IPS-NIHi7 (cell line): ENCODE measurements around the gene HYPK.
A peak's percentile ranks its signal among the peaks of the same experiment; 100 is the strongest.
"Not testable (repeated sequence)": the region's sequence is repeated elsewhere in the genome, so short reads cannot be mapped to it uniquely, and the experiment has no call there.

Experiments used
- DNase-seq: peaks from one replicate; pipeline ENCODE4 v3.0.0; 2012; ENCODE audit warnings: mixed read lengths; ENCODE audit errors: extremely low spot score

Gene HYPK

GRCh38 chr15:43795997-43796396 is 4.4 kb upstream of the HYPK start:
- DNase-seq = no peak

GRCh38 chr15:43796566-43796965 is 3.8 kb upstream of the HYPK start:
- no peak for DNase-seq

- DNase-seq = no peak
Measured at GRCh38 chr15:43799209-43799944, 1.0 kb upstream of the HYPK start.

GRCh38 chr15:43799945-43800285 is 484 bp upstream of the HYPK start, which contains the start of gene SERINC4:
Gene SERINC4, minus strand, starts transcription at chr15:43800220. Its CDS starts 234 bp downstream, at chr15:43799986.
- DNase-seq = no peak

DNA sequence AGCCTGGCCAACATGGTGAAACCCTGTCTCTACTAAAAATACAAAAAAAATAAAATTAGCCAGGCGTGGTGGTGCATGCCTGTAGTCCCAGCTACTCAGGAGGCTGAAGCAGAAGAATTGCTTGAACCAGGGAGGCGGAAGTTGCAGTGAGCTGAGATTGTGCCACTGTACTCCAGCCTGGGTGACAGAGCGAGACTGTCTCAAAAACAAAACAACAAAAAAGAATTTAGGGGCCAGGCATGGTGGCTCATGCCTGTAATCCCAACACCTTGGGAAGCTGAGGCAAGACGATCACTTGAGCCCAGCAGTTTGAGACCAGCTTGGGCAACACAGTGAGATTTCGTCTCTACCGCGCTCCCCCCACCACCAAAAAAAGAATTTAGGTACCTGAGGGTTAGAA is 2.3 kb downstream of the HYPK start:
- DNase-seq = not testable (repeated sequence)

DNA sequence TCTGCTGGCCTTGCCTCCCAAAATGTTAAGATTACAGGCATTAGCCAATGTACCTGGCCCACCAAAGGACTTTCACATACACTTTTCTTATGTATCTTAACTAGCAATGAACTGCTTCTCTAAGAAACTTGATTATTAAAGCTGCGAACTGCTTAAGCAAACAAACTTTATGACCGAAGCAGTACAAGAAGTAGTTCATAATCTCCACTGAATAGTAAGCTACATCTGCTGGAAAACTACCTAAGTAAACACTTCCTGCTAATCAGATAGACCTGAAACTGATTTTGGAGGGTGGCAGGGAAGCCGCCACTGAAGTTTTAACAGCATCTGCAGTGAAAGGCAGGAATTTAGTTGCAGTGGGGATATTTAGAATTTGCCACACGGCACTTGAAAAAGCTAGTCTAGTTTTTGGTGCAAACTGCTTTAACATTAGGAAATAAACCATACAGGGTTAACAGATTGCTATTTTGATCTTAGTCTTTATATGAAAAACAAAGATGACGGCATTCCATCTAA is 8.1 kb downstream of the HYPK start:
- no peak for DNase-seq

- DNase-seq = no peak
Measured at GRCh38 chr15:43808960-43809678, 8.7 kb downstream of the HYPK start.

- DNase-seq = not testable (repeated sequence)
Measured at GRCh38 chr15:43815064-43815463, 14.7 kb downstream of the HYPK start.

GRCh38 chr15:43821505-43821904 is 21.1 kb downstream of the HYPK start:
- no peak for DNase-seq

- DNase-seq = peak; percentile 96
Measured at GRCh38 chr15:43824302-43825246, 24.2 kb downstream of the HYPK start, which contains the start of gene MFAP1. Gene MFAP1, minus strand, starts transcription at chr15:43824690. Its CDS starts 121 bp downstream, at chr15:43824569.

DNA sequence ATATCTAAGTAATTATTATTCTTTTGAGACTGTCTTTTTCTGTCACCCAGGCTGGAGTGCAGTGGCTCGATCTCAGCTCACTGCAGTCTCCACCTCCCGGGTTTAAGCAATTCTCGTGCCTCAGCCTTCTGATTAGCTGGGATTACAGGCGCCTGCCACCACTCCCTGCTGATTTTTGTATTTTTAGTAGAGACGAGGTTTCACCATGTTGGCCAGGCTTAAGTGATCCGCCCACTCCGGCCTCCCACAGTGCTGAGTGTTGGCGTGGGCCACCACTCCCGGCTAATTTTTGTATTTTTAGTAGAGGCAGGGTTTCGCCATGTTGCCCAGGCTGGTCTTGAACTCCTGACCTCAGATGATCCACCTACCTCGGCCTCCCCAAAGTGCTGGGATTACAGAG is 24.9 kb downstream of the HYPK start:
- DNase-seq = not testable (repeated sequence)

DNA sequence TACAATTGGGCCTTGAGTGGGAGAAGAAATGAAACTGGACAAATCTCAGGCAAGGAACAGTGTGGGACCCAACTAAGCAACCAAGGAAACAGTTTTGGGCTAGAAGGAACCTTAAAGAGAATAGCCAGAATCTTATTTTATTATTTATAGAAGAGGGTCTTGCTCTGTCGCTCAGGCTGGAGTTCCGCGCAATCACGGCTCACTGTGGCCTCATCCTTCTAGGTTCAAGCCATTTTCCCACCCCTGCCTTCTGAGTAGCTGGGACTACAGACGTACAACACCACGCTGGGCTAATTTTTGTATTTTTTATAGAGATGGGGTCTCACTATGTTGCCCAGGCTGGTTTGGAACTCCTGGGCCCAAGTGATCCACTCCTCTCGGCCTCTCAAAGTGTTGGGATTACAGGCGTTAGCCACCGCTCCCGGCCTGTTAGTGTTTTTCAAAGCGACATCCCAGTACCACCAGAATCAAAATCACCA is 25.7 kb downstream of the HYPK start:
- no peak for DNase-seq

DNA sequence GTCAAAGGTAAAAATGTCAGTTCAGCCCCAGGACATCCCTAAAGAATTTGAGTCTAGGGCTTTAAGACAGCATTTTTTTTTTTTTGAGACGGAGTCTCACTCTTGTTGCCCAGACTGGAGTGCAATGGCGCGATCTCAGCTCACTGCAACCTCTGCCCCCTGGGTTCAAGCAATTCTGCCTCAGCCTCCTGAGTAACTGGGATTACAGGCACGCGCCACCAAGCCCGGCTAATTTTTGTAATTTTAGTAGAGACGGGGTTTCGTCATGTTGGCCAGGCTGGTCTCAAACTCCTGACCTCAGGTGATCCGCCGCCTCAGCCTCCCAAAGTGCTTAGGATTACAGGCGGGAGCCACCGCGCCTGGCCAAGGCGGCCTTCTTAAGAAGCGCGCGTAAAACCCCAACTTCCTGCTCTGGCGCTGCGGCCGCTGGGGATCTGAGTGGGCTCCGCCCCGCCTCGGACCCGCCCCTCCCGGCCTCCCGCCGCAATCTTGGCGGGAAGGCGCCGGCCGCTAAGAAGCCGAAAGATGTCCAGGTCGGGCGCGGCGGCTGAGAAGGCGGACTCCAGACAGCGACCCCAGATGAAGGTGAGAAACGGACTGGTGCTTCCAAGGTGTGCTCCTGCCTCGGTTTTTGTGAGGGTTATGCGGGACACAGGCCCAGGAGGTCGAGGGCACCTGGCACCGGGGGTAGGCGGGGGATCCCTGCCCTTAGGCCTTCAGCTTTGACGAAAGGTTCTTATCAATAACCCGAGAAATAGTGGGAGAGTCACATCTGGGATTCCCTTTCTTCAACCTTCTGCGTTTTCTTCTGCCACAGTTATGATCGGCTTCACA is 26.3 kb downstream of the HYPK start, which contains the start of gene WDR76:
Gene WDR76 (plus strand): TSS at position 495 of the 834 bp plus-strand sequence. CDS start 31 bp downstream, at position 526.
- peak; percentile 91 for DNase-seq

DNA sequence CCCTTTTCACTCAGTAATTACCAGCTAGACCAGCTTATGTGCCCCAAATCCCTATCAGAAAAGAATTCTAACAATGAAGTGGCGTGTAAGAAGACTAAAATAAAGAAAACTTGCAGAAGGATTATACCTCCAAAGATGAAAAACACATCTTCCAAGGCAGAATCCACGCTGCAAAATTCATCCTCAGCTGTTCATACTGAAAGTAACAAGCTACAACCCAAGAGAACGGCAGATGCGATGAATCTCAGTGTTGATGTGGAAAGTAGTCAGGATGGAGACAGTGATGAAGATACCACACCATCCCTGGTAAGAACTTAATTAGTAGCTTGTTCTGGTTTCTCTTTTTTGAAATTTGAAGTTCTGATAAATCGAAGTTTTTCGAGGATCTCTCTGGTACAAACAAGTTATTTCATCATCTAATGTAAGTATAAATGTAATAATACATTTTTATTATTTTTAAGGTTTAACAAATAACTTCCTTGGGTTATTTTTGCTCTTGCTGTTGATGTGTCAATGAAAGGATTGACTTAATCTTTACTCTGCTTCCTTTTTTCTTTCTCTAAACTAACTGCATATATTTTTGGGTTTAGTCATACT is 27.8 kb downstream of the HYPK start:
- DNase-seq = no peak

DNA sequence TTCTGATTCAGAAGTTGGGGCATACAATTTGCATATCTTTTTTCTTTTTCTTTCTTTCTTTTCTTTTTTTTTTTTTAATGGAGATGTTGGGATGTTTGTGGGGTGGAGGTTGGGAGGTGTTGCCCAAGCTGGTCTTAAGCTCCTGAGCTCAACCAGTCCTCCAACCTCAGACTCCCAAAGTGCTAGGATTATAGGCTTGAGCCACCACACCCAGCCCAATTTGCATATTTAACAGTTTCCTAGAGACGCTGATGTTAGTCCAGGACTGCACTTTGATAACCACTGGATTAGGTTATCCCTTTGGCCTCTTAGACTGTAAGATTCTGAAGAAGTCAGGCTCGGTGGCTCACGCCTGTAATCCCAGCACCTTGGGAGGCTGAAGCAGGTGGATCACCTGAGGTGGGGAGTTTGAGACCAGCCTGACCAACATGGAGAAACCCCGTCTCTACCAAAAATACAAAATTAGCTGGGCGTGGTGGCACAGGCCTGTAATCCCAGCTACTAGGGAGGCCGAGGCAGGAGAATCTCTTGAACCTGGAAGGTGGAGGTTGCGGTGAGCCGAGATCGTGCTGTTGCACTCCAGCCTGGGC is 29.6 kb downstream of the HYPK start:
- not testable (repeated sequence) for DNase-seq

DNA sequence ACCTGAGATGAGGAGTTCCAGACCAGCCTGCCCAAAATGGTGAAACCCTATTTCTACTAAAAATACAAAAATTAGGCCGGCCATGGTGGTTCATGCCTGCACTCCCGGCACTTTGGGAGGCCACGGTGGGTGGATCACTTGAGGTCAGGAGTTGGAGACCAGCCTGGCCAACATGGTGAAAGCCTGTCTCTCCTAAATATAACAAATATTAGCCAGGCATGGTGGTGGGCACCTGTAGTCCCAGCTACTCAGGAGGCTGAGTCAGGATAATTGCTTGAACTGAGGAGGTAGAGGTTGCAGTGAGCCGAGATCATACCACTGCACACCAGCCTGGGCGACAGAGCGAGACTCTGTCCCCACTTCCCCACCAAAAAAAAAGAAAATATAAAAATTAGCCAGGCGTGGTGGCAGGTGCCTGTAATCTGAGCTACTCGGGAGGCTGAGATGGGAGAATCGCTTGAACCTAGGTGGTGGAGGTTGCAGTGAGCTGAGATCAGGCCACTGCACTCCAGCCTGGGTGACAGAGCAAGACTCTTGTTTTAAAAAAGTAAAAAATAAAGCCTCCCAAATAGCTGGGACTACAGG is 30.4 kb downstream of the HYPK start:
- not testable (repeated sequence) for DNase-seq

- DNase-seq = not testable (repeated sequence)
Measured at GRCh38 chr15:43831519-43832052, 31.2 kb downstream of the HYPK start.

DNA sequence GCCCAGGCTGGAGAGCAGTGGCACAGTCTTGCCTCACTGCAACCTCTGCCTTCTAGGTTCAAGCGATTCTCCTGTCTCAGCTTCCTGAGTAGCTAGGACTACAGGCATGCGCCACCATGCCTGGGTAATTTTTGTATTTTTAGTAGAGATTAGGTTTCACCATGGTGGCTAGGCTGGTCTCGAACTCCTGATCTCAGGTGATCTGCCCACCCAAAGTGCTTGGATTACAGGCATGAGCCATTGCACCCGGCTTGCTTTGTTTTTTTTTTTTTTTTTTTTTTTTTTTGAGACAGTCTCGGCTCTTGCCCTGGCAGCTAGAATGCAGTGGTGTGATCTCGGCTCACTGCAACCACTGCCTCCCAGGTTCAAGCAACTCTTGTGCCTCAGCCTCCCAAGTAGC is 32.1 kb downstream of the HYPK start:
- DNase-seq = not testable (repeated sequence)

GRCh38 chr15:43845421-43845820 is 45.0 kb downstream of the HYPK start:
- DNase-seq = no peak
